Stimulated activated CD8-positive, alpha-beta memory T cell treated with anti-CD3 and anti-CD28 coated beads, Interleukin-12 subunit alpha, Interleukin-12 subunit beta, amount 100 ng/mL, for 4 hours (primary cell): ENCODE data around the gene HBA1.
"Not testable (repeated sequence)": the region's sequence is repeated elsewhere in the genome, so short reads cannot be mapped to it uniquely, and the experiment has no call there.

Experiments used
- DNase-seq: peaks from one replicate; pipeline ENCODE4 v3.0.0-alpha.2; 2020; ENCODE audit warnings: low read depth

HBA1 gene

DNA sequence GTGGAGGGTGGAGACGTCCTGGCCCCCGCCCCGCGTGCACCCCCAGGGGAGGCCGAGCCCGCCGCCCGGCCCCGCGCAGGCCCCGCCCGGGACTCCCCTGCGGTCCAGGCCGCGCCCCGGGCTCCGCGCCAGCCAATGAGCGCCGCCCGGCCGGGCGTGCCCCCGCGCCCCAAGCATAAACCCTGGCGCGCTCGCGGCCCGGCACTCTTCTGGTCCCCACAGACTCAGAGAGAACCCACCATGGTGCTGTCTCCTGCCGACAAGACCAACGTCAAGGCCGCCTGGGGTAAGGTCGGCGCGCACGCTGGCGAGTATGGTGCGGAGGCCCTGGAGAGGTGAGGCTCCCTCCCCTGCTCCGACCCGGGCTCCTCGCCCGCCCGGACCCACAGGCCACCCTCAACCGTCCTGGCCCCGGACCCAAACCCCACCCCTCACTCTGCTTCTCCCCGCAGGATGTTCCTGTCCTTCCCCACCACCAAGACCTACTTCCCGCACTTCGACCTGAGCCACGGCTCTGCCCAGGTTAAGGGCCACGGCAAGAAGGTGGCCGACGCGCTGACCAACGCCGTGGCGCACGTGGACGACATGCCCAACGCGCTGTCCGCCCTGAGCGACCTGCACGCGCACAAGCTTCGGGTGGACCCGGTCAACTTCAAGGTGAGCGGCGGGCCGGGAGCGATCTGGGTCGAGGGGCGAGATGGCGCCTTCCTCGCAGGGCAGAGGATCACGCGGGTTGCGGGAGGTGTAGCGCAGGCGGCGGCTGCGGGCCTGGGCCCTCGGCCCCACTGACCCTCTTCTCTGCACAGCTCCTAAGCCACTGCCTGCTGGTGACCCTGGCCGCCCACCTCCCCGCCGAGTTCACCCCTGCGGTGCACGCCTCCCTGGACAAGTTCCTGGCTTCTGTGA lies at the start of gene HBA1:
HBA1 (plus strand) TSS at position 204 of the 906 bp plus-strand sequence; CDS start at position 241, 37 bp downstream.
- DNase-seq: not testable (repeated sequence)

DNA sequence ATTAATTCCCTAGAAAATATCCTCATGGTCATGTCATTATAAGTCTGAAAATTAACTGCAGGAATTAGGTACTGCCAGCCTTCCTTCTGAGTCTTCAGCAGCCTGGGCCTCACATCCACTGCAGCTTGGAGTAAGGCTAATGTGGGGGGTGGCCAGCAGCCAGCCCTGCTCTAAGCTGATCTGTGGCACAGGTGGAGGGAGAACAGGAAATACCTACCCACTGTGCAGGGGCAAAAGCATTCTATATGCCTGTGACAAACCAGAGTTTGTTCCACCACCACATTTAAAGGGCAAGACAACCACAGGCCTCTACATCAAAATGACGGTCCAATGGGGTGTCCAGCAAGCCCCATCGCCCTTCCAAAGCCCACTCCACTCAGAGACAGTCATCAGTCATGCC lies 47.4 kb upstream of the HBA1 start:
- no peak for DNase-seq

DNA sequence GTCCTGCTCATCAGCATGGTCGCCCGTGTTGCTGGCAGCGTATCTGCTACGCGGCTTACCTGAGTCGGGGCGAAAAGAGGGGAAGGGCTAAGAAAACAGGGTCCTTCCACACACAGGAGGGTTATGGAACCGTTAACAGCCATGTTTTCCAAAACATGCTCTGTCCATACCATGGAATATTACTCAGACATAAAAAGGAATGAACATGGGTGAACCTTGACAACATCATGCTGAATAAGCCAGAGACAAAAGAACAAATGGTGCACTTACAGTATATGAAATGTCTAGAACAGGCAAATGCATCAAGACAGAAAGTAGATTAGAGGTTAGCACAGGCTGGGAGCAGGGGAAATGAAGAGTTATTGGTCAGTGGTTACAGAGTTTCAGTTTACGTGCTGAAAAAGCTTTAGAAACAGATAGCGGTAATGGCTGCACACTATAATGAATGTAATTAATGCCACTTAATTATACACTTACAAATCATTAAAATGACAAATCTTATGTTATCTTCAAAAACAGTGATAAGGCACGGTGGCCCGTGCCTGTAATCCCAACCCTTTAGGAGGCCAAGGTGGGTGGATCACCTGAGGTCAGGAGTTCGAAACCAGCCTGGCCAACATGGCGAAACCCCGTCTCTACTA lies 45.8 kb upstream of the HBA1 start:
- DNase-seq: no peak

DNA sequence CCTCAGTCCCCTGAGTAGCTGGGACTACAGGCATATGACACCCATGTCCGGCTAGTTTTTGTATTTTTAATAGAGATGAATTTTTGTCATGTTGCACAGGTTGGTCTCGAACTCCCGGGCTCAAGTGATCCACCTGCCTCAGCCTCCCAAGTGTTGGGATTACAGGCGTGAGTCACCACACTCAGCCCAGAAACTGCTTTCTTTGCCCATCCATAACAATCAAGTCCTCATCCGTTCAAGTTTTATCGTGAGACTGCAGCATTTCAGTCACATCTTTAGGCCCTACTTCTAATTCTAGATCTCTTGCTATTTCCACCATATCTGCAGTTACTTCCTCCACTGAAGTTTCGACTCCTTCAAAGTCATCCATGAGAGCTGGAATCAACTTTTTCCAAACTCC lies 44.4 kb upstream of the HBA1 start:
- no peak for DNase-seq

DNA sequence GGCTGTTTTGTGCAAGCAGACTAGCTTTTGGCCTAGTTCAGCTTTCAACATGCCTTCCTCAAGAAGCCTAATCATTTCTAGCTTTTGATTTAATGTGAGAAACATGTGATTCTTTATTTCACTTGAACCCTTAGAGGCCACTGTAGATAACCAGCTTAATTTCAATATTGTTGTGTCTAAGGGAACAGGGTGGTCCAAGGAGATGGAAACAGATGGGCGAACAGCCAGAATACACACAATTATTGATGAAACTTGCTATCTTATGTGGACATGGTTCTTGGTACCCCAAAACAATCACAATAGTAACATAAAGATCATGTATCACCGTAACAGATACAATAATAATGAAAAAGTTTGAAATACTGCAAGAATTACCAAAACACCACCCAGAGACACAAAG lies 42.8 kb upstream of the HBA1 start:
- DNase-seq: no peak

DNA sequence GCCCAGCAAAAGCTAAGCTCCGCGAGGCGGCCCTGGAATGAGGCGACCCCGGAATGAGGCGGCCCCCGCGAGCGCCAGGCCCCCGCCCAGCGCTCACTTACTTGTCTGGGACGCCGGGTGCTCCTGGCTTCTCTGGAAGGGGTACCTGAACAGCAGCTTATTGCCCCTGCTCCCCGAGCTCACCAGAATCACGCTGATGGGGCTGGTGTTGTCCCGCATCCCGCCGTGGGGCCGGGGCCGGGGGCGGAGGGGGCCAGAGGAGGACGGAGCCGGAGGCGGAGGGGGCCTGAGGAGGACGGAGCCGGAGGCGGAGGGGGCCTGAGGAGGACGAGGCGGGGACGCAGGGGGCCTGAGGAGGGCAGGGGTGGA lies 38.4 kb upstream of the HBA1 start:
- DNase-seq: no peak

DNA sequence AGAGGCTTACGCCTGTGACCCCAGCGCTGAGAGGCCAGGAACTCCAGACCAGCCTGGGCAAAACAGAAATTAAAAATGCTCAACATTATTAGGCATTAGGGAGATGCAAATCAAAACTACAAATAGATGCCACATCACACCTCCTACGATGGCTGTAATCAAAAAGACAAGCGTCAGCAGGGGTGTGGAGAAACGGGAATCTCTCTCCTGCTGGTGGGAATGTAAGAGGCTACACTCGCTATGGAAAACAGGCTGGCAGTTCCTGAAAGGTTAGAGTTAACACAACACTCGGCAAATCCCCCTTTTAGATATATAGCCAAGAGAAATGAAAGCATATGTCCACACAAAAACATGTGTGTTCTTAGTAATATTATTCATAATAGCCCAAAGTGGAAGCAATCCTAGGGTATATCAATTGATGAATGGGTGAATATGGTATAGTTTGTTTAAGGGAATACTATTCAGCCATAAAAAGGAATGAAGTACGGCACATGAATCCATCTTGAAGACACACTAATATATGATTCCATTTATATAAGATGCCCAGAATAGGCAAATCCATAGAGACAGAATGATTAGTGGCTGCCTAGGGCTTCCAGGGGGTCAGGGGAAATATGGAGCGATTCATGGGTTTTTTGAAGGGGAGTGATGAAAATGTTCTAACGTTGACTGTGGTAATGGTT lies 36.2 kb upstream of the HBA1 start:
- no peak for DNase-seq

DNA sequence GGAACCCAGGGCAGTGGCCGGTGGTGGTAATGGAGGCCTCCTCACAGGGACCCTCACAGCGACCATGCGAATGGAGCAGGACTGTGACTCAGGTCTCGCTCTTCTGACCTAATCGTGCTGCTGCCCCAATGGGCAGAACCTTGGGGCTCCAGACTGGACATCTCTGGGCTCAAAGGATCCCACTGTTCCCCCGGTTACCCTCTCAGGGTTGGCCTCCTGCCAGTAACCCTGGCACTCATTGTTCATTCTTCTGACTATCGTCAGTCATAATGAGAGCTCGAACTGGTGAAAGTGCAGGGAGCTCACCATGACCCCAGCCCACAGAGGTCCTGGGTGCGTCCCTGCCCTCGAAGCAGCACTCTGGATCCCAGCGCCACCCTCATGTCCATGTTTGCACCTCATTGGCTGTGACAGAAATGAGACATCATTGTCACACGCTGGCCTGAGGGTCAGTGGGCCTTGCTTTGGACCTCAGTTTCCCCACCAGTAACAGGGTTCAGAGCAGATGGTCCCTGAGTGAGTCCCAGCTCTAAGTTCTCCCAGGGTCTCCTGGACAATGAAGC lies 34.0 kb upstream of the HBA1 start:
- no peak for DNase-seq

DNA sequence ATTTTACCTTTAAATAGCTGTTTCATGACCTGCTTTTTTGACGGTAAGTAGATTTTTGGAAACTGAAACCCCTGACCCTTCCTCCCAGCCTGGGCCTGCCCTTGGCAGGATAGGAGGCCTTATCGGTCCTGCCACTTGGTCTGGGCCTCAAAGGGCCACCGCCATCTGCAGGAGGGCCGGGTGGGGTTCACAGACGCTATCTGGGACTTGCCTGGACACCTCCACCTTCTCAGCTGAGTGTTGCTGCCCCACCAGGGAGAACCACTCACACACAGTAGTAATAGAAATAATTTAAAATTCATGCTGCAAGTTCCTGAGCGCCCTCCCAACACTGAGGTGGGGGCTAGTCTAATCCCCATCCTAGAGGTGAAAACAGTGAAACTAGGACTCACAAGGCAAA lies 33.4 kb upstream of the HBA1 start:
- no peak for DNase-seq

DNA sequence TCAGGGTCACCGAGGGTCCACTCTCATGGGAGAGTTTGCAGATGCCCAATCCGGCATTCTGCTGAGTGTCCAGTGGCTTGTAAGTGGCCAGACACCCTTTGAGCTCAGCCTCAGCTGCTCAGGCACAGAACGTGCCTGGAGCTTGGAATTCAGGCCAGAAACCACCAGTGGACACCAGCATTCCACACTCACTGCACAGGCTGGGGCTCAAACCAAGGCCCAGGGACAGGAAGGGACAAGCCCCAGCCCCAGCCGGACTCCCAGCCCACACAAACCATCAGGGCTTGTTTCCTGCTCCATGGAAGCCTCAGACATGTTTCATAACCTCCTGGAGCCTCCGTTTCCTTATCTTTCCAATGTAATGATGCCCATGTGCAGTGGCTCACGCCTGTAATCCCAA lies 33.0 kb upstream of the HBA1 start:
- DNase-seq: no peak

DNA sequence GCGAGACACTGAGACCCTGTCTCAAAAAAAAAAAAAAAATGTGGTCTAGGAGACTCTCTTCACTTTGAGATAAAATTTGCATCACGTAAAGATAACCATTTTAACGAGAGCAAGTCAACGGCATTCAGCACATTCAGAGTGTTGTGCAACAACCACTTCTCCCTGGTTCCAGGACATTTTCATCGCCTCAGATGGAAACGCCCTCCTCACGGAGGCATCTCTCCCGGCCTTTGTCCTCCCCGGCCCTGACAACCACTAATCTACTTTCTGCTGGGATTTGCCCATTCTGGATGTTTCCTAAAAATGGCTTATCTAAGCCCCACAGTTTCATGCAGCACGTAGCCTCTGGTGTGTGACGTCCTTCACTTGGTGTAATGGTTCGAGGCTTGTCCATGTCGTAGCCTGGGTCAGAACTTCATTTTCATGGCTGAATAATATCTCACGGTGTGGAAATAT lies 31.7 kb upstream of the HBA1 start:
- DNase-seq: no peak

DNA sequence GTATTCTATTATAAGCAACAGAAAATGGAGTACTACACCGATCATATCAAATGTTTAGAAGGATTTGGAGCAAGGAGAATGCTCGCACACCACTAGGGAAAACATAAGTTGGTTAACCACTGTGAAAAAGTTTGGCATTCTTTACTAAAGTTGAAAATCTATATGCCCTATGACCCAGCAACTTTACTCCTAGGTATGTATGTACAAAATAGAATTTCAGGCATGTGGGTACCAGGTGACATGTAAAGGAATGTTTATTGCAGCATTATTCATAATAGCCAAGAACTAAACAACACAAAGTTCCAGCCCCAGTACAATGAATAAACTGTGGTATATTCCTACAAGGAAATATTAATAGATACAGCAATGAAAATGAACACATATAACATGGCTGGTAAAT lies 29.8 kb upstream of the HBA1 start:
- no peak for DNase-seq

DNA sequence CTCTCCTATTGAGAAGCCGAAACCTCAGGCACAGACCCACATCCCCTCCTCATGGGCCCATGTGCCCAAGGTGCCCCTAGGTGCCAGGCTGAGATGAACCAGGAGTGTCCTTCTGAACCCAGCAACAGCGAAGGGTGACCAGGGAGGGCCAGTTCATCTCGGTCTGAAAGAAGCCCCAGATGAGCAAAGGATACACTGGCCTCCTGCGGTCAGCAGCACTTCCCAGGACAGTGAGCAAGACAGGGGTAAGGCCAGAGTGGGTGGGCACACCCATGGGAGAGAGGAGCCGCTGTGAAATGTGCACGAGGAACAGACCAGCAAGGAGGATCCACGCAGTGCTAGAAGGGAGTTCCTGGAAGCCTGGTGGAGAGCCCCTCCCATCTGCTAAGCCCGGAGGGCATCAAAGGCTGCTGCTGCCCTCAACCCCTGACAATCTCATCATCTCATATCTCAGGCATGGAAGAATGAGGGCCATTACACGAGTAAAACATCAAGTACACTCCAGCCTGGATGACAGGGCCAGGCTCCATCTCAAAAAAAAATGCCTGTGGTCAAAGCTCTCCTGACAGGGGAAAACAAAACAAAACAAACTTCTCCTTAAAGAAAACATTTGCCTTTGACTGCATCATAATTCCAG lies 27.3 kb upstream of the HBA1 start:
- no peak for DNase-seq

DNA sequence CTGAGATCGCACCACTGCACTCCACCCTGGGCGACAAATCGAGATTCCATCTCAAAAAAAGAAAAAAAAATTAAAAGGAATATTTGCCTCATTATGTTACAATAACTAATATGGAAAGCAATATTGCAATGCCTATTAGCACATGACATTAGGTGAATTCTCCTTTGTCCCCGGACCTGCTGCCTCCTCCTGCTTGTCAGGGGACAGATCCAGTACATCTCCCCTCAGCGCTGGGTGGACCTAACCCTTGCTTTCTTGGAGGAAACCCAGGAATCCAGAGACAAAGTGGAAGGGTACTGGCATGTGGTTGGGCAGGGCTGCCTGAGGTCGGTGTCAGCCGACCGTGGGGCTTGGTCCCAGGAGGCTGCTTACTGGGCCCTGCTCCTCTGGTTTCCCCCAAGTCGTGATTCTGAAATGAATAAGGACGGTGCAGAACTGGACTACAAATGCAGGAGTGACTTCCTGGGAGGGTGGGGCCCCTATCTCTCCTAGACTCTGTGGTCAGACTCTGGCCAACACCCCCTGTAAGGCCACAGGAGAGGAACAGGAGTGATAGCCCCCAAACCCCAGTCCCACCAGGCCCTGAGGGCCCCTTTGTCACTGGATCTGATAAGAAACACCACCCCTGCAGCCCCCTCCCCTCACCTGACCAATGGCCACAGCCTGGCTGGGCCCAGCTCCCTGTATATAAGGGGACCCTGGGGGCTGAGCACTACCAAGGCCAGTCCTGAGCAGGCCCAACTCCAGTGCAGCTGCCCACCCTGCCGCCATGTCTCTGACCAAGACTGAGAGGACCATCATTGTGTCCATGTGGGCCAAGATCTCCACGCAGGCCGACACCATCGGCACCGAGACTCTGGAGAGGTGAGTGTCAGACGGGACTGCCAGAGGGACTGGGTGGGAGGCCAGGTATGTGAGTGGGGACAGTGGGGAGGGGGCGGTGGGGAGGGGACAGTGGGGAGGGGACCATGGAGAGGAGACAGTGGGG lies 24.0 kb upstream of the HBA1 start, which contains the start of gene HBZ:
HBZ (plus strand) TSS at position 504 of the 988 bp plus-strand sequence; CDS start at position 770, 266 bp downstream.
- DNase-seq: no peak

DNA sequence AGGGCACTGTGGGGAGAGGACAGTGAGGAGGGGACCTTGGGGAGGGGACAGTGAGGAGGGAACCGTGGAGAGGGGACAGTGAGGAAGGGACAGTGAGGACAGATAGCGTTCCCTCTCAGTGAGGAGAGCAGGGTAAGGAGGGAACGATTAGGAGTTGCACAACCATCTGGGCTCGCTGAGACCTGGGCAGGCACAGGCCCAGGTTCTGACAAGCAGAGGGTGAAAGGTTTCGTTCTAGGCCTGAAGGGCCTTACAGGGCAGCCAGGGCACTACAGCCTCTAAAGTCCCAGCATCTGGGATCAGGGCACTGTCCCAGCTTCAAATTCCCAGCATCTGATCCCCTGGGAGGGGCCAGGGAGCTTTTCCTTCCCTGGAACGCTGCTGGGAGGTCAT lies 23.4 kb upstream of the HBA1 start:
- not testable (repeated sequence) for DNase-seq

DNA sequence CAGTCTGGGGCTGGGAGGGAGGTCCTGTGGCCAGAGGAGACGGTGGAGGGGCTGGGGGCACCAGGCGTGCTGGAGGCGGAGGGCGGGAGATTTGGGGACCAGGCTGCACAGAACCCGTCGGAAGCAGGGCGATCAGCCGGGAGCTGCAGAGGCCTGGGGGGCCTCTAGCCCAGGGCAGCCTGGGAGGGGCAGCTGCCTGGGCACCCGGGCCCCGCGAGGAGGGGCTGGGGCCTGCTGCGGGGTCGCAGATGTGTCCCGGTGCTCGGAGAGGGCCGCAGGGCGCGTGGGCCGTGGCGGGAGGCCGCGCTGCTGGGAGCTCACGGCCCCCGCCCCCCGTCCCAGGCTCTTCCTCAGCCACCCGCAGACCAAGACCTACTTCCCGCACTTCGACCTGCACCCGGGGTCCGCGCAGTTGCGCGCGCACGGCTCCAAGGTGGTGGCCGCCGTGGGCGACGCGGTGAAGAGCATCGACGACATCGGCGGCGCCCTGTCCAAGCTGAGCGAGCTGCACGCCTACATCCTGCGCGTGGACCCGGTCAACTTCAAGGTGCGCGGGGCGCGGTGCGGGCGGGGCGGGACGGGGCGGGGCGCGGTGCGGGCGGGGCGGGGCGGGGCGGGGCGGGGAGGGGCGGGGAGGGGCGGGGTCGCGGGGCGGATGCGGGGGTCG lies 22.8 kb upstream of the HBA1 start:
- not testable (repeated sequence) for DNase-seq

DNA sequence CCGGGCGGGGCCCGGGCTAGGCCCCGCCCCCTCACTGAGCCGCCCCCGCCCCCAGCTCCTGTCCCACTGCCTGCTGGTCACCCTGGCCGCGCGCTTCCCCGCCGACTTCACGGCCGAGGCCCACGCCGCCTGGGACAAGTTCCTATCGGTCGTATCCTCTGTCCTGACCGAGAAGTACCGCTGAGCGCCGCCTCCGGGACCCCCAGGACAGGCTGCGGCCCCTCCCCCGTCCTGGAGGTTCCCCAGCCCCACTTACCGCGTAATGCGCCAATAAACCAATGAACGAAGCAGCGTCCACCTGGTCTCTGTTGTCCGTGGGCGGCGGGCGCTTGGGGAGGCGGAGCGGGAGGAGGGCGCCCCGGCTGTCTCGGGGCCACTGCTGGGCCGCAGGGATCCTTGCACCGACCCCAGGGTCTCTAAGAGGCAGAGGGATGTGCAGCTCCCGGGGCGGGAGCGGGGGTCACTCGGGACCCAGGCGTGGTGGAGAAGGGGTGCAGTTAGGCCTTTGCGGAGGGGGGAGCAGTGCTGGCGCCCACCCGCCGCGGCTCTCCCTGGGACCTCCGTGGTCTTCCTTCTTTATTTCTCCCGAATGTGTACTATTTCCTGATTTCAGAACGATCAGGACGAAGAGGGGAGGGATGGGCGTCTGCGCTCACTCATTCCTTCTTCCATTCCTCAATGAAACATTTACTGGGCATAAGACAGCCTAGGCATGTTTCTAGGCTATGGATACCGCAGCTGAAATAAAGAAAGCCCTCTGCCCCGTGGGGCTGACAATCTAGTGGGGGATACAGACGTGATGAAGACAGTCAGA lies 22.1 kb upstream of the HBA1 start:
- no peak for DNase-seq

DNA sequence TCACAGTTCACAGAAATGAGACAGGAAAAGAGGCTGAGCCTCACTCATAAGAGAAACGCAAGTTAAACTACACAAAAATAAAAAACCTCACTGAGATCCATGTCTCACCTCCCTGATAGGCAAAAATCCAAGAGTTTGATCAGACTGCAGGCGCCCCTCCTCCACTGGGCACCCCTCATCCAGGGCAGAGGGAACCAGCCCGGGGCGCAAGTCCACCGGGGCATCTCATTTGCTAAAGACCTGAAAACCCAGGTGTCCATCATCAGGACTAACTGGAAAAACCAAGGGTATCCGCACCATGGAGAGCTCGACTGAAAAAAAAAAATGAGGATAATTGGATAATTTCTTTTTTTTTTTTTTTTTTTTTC lies 21.5 kb upstream of the HBA1 start:
- DNase-seq: no peak

DNA sequence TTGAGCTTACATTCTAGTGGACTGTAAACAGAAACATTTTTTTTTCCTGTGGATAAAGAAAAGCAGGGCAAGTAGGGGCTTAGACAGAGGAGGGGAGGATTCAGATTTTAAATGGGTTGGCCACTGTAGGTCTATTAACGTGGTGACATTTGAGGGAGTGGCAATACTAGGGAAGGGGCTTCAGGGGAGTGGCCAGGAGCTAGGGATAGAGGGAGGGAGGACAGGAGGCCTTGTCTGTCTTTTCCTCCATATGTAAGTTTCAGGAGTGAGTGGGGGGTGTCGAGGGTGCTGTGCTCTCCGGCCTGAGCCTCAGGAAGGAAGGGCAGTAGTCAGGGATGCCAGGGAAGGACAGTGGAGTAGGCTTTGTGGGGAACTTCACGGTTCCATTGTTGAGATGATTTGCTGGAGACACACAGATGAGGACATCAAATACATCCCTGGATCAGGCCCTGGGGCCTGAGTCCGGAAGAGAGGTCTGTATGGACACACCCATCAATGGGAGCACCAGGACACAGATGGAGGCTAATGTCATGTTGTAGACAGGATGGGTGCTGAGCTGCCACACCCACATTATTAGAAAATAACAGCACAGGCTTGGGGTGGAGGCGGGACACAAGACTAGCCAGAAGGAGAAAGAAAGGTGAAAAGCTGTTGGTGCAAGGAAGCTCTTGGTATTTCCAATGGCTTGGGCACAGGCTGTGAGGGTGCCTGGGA lies 17.2 kb upstream of the HBA1 start:
- DNase-seq: no peak
